Prostate gland (tissue), 2 donors: ENCODE measurements around the gene IBA57.

Source experiments
- POLR2A ChIP-seq: fragments of 450-650 bp; IDR thresholded peaks from one replicate; pipeline ENCODE4 v1.6.1; 2016; ENCODE audit warnings: antibody characterized with exemption, mild to moderate bottlenecking
- POLR2AphosphoS5 ChIP-seq: sonication (generic); formaldehyde crosslinking; IDR thresholded peaks from one replicate; pipeline ENCODE4 v1.6.1; 2017; ENCODE audit warnings: antibody characterized with exemption
- TF ChIP-seq, protein P1 (sequence below), 4 experiments: fragments of 200-600 bp in 2 of 4; fragments of 450-650 bp in 2 of 4; sonication (generic) in 2 of 4; IDR thresholded peaks; 1 replicate in 3 of 4; 2 replicates in 1 of 4; pipeline ENCODE4 v1.5.1; 2016 to 2019; ENCODE audit warnings: antibody characterized with exemption in 4 of 4, mild to moderate bottlenecking in 2 of 4, moderate library complexity in 2 of 4

GRCh38 chr1:228224198-228225164 lies 58.9 kb downstream of the IBA57 start:
- TF ChIP-seq, protein P1, sequence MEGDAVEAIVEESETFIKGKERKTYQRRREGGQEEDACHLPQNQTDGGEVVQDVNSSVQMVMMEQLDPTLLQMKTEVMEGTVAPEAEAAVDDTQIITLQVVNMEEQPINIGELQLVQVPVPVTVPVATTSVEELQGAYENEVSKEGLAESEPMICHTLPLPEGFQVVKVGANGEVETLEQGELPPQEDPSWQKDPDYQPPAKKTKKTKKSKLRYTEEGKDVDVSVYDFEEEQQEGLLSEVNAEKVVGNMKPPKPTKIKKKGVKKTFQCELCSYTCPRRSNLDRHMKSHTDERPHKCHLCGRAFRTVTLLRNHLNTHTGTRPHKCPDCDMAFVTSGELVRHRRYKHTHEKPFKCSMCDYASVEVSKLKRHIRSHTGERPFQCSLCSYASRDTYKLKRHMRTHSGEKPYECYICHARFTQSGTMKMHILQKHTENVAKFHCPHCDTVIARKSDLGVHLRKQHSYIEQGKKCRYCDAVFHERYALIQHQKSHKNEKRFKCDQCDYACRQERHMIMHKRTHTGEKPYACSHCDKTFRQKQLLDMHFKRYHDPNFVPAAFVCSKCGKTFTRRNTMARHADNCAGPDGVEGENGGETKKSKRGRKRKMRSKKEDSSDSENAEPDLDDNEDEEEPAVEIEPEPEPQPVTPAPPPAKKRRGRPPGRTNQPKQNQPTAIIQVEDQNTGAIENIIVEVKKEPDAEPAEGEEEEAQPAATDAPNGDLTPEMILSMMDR (IDR thresholded peaks at IDR 0.05): no peak
- TF ChIP-seq POLR2AphosphoS5 (no peak), POLR2A (no peak)
